Activated CD4-positive, alpha-beta T cell treated with anti-CD3 and anti-CD28 coated beads, Interleukin-2, amount 50 U/mL, for 24 hours (primary cell): ENCODE results near the gene SLC24A1.

Experiments
- DNase-seq, 2 donors: peaks; one replicate each; pipeline ENCODE4 v3.0.0-alpha.2; 2020; ENCODE audit warnings: low read depth in 1 of 2, low spot score in 1 of 2

SLC24A1 gene

DNA sequence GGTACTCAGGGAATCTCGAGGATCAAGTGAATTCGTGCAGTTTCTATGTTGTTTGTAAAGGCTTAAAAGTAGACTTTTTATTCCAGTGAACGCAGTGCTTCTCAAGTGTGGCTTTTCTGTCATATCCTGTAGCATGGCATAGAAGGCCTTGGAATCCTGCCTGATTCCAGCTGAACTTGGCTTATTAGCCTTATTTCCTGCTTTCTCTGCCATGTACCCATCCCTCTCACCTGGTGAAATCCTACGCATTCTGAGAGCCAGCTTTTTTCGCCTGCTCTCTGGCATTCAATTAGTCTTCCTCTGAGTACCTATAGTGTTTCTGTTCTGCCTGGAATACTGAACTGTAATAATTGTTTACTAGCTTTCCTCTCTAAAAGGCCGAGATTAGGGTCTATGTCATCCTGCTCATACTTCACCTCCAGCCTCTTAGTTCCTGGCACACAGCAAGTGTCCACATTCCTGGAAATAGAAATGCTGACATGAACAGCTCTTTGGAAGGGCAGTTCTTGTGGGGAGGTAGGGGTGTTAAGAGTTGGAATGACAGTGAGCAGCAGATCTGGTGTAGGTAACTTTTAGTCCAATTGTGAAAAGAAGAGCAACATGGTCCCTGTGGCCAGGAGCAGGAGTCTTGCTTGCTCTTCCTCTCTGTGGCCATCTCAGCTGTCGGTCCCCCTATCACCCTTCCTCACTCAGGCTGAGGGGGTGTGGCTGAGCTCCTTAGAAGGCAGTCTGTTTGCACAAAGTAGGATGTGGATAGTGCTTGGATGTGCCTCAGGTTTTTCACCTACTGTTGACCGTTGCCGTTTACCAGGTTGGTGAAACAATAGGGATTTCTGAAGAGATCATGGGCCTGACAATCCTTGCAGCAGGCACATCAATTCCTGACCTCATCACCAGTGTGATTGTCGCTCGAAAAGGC, 30.4 kb downstream of the SLC24A1 start:
- no peak for DNase-seq

DNA sequence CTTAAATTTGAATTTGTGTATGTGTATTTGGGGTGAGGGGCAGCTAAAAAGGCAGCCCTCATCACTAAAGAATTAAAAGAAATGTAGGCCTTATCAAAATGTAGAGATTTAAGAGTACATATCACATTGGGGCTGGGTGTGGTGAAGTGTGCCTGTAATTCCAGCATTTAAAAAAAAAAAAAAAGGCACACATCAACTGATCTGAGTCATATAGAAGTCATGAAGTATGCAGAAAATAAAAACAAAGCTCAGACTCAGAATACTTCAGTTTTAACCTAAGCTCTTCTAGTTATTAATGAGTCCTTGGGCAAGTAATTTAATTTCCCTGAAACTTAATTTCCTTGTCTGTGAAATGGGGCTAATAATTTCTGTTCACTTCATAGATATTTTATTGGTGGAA, 31.6 kb downstream of the SLC24A1 start:
- DNase-seq: no peak

DNA sequence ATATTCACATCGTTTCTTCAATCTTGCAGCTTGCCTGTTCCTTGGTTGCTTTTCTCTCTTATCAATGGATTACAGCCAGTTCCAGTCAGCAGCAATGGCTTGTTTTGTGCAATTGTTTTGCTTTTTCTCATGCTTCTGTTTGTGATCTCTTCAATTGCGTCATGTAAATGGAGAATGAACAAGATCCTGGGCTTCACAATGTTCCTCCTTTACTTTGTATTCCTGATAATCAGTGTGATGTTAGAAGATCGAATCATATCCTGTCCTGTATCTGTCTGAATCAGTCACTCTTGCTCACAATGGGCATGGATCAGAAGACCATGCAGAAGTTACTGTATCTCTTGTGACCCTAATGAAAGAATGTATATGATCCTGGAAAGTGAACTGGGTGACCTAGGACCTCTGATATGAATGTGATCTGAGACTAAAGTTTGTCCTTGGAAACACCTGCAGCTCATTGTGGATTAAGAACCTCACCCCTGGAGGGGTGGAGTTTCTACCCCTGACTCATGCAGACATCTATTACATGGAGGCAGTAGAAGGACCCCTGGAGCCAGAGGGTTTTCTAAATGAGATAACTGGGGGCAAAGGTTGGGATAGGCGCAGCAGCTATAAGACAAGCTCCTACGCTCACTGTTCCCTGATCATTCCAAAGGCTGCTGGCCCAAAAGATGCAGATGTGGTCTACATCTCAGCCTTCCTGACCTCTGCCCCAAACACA, 32.2 kb downstream of the SLC24A1 start:
- no peak for DNase-seq

- DNase-seq: no peak
Measured at GRCh38 chr15:65655026-65655425, 33.3 kb downstream of the SLC24A1 start.

GRCh38 chr15:65655457-65655856, 33.7 kb downstream of the SLC24A1 start:
- DNase-seq: no peak

DNA sequence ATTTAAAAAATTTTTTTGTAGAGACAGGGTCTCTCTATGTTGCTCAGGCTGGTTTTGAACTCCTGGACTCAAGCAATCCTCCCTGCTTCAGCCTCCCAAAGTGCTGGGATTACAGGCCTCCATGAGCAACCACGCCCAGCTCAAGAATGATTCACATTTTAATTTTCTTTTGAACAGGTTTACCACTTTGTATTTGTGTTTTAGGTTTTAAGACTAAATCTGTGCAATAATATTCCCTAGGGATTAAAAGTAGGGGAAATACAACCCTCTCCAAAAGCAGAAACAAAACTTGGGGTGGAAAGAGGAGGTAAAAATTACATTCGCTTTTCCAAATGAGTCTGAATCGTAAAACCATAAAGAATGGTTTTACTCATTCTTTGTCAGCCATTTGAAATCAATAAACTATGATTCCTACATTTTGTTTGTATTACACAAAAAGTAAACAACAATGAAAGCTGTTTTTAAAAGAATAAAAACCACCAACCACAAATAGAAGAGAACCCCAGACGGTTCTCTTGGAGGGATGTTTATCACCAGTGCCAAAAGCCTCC, 37.8 kb downstream of the SLC24A1 start:
- no peak for DNase-seq

- no peak for DNase-seq
Measured at GRCh38 chr15:65660927-65661326, 39.2 kb downstream of the SLC24A1 start.

- DNase-seq: no peak
Measured at GRCh38 chr15:65663521-65663920, 41.8 kb downstream of the SLC24A1 start.

GRCh38 chr15:65666257-65666656, 44.5 kb downstream of the SLC24A1 start:
- no peak for DNase-seq

- DNase-seq: no peak
Measured at GRCh38 chr15:65675551-65675950, 53.8 kb downstream of the SLC24A1 start.

- DNase-seq: no peak
Measured at GRCh38 chr15:65676123-65676522, 54.4 kb downstream of the SLC24A1 start.

DNA sequence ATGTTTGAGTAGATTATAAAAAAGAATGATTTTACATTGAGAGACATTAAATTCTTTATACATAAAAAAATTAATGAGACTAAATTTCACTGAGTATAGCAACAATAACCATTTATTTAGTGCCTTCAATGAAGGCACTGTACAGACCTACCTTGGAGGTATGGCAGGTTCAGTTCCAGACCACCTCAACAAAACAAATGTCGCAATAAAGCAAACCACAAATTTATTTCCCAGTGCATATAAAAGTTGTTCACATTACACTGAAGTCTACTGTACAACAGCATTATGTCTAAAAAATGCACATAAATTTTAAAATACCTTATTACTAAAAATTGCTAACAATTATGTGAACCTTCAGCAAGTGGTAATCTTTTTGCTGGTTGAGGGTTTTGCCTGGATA, 58.8 kb downstream of the SLC24A1 start:
- DNase-seq: no peak

DNA sequence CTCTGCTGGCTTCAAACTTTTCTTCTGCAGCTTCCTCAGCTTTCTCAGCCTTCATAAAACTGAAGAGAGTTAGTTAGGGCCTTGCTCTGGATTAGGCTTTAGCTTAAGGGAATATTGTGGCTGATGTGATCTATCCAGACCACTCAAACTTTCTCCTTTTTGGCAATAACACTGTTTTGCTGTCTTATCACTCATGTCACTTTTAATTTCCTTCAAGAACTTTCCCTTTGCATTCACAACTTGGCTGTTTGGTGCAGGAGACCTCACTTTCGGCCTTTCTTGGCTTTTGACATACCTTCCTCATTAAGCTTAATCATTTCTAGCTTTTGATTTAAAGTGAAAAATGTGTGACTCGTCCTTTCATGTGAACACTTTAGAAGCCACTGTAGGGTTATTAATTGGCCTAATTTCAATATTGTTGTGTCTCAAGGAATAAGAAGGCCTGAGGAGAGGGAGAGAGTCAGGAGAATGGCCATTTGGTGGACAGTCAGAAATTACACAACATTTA, 60.7 kb downstream of the SLC24A1 start:
- DNase-seq: no peak

DNA sequence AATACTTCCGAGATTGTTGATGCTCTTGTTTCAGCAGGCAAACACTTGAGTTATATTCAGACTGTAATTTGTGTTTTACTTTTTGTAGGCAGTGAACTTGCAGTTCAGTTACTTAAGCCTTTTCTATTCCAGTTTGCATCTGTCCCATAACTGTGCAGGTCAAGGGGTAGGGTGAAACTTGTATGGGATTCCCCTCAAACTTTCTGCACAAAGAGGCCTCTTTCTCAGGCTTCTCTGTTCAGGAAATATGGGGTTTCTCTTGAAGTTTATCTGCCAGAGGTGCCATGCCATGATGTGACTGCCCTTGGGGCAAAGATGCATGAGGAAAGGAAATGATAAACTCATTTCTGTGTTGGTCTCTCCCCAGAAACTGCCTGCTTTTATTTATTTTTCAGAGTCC, 66.7 kb downstream of the SLC24A1 start:
- DNase-seq: no peak

DNA sequence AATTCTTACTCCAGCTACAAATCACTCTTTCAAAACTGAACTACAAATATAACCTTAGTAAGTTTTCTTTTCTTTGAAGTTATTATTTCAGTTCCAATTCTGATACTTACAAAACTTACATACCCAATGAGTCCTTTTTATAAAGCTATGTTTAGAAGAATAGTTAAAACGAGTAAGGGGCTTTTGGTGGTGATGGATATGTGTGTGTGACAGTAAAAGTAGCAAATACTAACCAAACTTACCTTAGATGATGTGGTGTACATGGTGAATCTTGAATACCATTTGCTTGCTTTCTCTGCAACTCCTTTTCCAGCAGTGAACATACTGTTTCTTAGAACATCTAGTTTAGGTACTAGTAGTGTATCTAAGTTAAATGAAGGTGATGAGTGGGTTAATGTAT, 68.4 kb downstream of the SLC24A1 start:
- DNase-seq: no peak

GRCh38 chr15:65690778-65691177, 69.0 kb downstream of the SLC24A1 start:
- no peak for DNase-seq

GRCh38 chr15:65695081-65695480, 73.3 kb downstream of the SLC24A1 start:
- DNase-seq: no peak
